DLD1 (cell line): Measurements from ENCODE around the gene ZDHHC5.
"Not testable (repeated sequence)": the region's sequence is repeated elsewhere in the genome, so short reads cannot be mapped to it uniquely, and the experiment has no call there.

Experiments
- in situ Hi-C: cut with HindIII; loops from 2 replicates; pipeline ENCODE4 v1.10.0; 2017; ENCODE audit warnings: low sequenced_read_pairs

Gene ZDHHC5

GRCh38 chr11:57641011-57641807 is 26.7 kb upstream of the ZDHHC5 start:
- in situ Hi-C loops, result loop anchor here (25.0 kb wide), 1 partner anchor 304 kb away; the partner anchor contains the start of genes P2RX3 and SSRP1

- in situ Hi-C loops, result loop anchor here (25.0 kb wide), 1 partner anchor 307 kb away; the partner anchor contains the start of genes P2RX3 and SSRP1
Observed at GRCh38 chr11:57643802-57644201, 24.1 kb upstream of the ZDHHC5 start.

- in situ Hi-C loops, result loop anchor here (25.0 kb wide), 1 partner anchor 308 kb away; the partner anchor contains the start of genes P2RX3 and SSRP1
Observed at GRCh38 chr11:57644748-57645688, 22.9 kb upstream of the ZDHHC5 start.

- in situ Hi-C loops, result loop anchor here (25.0 kb wide), 1 partner anchor 308 kb away; the partner anchor contains the start of genes P2RX3 and SSRP1
Observed at GRCh38 chr11:57645689-57646085, 22.2 kb upstream of the ZDHHC5 start.

- in situ Hi-C loops, result loop anchor here (25.0 kb wide), 1 partner anchor 309 kb away; the partner anchor contains the start of genes P2RX3 and SSRP1
Observed at GRCh38 chr11:57646194-57646798, 21.6 kb upstream of the ZDHHC5 start.

- in situ Hi-C loops, result loop anchor here (25.0 kb wide), 1 partner anchor 310 kb away; the partner anchor contains the start of genes P2RX3 and SSRP1
Observed at GRCh38 chr11:57646799-57647303, 21.1 kb upstream of the ZDHHC5 start.

GRCh38 chr11:57647372-57647771 is 20.5 kb upstream of the ZDHHC5 start:
- in situ Hi-C loops, result loop anchor here (25.0 kb wide), 1 partner anchor 310 kb away; the partner anchor contains the start of genes P2RX3 and SSRP1

GRCh38 chr11:57647960-57648800 is 19.7 kb upstream of the ZDHHC5 start:
- in situ Hi-C loops, result loop anchor here (25.0 kb wide), 1 partner anchor 311 kb away; the partner anchor contains the start of genes P2RX3 and SSRP1

- in situ Hi-C loops, result loop anchor here (25.0 kb wide), 1 partner anchor 312 kb away; the partner anchor contains the start of genes P2RX3 and SSRP1
Observed at GRCh38 chr11:57648801-57649735, 18.8 kb upstream of the ZDHHC5 start.

- in situ Hi-C loops, result loop anchor here (25.0 kb wide), 1 partner anchor 313 kb away; the partner anchor contains the start of genes P2RX3 and SSRP1
Observed at GRCh38 chr11:57649826-57650738, 17.8 kb upstream of the ZDHHC5 start, which contains the start of gene YPEL4. TSS of gene YPEL4 (minus strand) at chr11:57649912. CDS start at chr11:57647107, 2,805 bp downstream.

GRCh38 chr11:57650739-57651090 is 17.2 kb upstream of the ZDHHC5 start:
- in situ Hi-C loops, result no loop called here

GRCh38 chr11:57651408-57651807 is 16.5 kb upstream of the ZDHHC5 start:
- in situ Hi-C loops, result no loop called here

GRCh38 chr11:57652230-57652629 is 15.7 kb upstream of the ZDHHC5 start:
- in situ Hi-C loops, result not testable (repeated sequence)

GRCh38 chr11:57652662-57653061 is 15.3 kb upstream of the ZDHHC5 start:
- in situ Hi-C loops, result no loop called here

- in situ Hi-C loops, result no loop called here
Observed at GRCh38 chr11:57653163-57653562, 14.8 kb upstream of the ZDHHC5 start.

GRCh38 chr11:57656885-57657193 is 11.1 kb upstream of the ZDHHC5 start:
- in situ Hi-C loops, result no loop called here
